GM18499 (cell line): ENCODE measurements around the gene RAP1GAP2.
"Not testable (repeated sequence)": the region's sequence is repeated elsewhere in the genome, so short reads cannot be mapped to it uniquely, and the experiment has no call there.

ENCODE experiments used
- ATAC-seq: cut with Tn5 transposase; IDR thresholded peaks from one replicate; pipeline ENCODE4 v1.9.1; 2021; ENCODE audit warnings: moderate number of reproducible peaks; ENCODE audit not compliant: insufficient read depth, unreplicated experiment

RAP1GAP2 gene

DNA sequence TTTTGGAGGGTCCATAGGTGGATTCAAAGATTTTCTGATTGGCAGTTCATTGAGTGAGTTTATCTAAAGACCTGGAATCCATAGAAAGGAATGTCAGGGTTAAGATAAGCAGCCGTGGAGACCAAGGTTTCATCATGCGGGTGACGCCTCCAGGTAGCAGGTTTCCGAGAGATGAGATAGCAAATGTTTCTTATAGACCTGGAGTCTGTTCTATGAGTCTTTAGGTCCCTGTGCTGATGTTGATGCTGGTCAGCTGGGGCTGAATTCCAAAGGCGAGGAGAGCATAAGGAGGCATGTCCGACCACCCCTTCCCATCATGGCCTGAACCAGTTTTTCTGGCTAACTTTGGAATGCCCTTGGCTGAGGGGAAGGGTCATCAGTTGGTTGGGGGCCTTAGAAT, 80.2 kb downstream of the RAP1GAP2 start:
- no peak for ATAC-seq

DNA sequence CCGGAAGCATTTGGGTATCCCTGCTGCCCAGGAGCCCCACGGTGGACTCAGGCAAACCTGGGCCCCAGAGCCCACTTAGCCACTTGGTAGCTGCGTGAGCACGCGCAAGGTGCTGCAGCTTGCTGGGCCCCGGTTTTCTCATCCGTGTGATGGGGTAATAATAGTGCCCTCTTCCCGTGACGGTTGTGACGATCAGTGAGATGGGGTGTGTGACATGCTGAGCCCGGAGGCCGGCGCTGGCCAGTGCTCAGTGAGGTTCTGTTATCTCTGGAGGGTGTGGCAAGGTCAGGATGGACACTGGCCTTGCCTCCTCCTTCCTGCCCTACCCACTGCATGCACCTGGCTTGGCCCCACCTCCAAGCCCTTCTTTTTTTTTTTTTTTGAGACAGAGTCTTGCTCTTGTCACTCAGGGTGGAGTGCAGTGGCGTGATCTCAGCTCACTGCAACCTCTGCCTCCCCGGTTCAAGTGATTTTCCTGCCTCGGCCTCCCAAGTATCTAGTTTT, 82.6 kb downstream of the RAP1GAP2 start:
- ATAC-seq: no peak

DNA sequence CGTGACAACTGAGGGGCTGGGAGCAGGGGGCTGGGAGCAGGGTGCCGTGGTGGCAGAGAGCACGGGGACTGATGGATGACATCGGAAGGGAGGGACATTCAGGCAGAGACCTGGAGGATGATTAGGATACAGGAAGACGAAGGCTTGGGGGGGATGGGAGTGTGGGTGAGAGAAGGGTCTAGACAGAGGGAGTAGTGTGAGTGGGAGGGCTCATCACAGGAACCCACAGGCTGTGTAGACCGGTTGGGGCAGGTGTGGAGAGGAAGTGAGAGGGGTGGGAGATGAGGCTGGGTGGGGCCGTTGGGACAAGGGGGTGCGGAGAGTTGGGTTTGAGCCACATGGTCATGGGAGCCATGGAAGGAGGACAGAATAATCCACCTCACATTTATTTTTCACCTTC, 83.8 kb downstream of the RAP1GAP2 start:
- no peak for ATAC-seq

DNA sequence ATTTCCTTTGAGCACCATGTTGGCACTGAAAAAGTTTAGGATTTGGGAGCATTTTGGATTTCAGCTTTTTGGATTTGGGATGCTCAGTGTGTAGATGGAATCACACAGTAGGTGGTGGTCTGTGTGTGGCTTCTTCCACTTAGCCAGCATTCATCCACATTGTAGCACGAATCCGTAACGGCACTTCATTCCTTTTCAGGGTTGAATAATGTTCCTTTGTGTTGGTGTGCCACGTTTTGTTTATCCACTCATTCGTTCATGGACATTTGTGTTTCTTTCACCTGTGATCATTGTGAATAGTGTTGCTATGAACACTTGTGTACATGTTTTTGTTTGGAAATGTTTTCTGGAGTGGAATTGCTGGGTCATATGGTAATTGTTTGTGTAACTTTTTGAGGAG, 85.1 kb downstream of the RAP1GAP2 start:
- ATAC-seq: no peak

DNA sequence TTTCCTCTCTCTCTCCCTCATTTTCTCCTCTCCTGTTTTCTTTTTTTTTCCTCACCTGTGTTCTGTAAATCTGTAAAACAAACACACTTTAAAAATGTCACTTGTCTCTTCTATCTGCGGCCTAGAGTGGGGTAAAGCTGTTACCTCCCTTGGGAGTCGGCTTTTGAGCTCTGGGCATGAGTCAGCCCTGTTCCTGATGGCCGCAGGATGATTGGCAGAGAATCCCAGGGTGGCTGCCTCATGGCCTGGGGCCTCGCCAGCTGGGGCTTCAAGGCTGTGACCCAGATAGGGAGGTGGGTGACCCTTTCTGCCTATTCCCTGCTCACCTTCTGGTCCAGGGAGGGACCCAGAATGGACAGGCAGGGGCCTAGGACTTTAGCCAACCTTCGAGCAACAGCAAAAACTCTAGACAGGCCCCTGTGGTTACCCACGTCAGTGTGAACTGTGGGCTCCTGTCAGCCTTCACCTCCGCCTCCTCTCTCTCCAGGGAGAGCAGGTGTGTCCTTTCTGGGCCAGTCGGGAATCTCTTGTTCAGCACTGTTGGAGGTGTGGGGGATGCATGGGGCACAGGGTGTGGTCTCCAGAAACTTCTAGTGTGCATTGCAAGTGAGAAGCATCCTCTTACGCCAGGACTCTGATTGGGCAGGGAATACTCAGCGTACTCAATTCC, 87.4 kb downstream of the RAP1GAP2 start:
- ATAC-seq: no peak

DNA sequence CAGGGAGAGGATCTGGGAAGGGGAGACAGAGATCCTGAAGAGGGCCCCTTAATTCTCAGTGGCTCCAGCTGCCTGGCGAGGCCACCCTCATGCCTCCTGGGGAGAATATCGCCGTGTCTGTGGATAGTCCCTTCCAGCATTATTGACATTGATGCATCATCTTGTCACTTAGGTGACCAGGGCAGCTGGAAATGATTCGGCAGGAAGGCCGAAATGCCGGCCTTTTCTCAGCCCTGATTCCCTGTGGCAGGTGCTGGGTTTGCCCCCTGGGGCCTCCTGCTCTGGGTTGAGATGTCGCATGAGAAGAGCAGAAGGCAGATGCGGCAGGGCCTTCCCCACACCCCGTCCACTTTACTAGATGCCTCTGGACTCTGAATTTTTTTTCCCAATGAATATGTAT, 89.5 kb downstream of the RAP1GAP2 start:
- ATAC-seq: no peak

DNA sequence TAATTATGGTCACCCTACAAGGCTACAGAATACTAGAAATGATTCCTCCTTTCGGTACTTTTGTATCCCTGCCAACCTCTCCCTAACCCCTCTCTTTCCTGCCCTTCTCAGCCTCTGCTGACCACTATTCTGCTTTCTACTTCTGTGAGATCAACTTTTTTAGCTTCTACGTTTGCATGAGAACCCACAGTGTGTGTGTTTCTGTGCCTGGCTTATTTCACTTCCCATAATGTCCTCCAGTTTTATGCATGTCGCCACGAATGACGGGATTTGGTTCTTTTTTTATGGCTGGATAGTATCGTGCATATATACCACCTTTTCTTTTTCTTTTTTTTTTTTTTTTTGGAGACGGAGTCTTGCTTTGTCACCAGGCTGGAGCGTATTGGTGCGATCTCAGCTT, 92.1 kb downstream of the RAP1GAP2 start:
- no peak for ATAC-seq

DNA sequence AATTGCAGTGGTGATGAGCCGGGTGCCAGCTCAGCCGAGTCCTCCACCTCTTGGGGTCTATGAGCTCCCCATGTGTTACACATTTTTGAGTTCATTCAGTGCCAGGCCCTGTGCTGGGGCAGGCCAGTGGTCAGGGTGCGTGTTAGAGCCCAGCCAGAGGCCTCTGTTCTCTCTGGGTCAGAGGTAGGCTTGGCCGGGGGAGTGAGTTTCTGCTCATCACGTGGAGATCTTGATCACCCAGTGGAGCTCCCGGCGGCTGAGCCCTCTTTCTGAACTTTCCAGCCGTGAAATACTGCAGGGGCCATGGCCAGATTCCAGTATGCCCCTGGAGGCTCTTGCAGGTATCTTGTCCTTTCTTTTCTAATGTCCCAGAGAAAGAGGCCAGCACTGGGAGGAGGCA, 93.0 kb downstream of the RAP1GAP2 start:
- no peak for ATAC-seq

DNA sequence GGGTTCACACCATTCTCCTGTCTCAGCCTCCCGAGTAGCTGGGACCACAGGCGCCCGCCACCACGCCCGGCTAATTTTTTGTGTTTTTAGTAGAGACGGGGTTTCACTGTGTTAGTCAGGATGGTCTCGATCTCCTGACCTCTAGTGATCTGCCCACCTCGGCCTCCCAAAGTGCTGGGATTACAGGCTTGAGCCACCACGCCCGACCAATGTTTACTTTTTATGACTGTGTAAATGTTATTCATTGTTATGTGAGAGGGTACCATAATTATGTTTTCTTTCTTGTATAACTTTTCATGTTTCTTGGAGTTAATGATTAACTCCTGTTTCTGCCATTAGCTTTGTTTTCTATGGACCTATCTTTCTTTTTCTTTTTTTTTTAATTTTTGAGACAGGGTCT, 94.5 kb downstream of the RAP1GAP2 start:
- ATAC-seq: not testable (repeated sequence)

DNA sequence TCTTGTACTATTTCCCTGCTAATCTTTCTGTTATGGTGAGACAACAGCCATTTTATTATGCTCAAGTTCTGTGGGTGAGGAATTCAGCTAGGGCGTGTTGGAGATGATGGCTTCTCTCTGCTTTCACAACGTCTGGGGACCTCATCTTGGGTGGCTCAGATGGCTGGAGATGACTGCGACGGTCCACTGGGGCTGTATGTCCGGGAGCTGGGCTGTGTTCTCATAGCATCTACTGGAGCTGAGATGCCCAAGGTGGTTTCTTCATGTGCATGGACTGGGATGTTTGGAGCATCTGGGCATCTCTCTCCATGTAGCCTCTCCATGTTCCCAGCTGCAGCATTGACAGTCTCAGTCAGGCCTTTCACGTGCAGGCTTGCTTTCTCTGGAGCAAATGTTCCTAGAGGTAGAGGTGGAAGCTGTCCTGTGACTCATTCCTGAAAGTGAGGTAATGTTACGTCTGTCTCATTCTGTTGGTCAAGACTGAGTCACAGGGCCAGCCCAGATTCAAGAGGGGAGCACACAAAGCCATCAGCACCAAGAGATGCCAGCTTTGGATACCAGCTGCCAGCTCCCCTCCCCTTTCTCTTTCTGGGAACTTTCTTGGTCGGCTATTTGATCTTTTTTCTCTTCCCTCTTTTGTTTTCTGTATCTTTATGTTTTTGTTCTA, 96.2 kb downstream of the RAP1GAP2 start:
- no peak for ATAC-seq

DNA sequence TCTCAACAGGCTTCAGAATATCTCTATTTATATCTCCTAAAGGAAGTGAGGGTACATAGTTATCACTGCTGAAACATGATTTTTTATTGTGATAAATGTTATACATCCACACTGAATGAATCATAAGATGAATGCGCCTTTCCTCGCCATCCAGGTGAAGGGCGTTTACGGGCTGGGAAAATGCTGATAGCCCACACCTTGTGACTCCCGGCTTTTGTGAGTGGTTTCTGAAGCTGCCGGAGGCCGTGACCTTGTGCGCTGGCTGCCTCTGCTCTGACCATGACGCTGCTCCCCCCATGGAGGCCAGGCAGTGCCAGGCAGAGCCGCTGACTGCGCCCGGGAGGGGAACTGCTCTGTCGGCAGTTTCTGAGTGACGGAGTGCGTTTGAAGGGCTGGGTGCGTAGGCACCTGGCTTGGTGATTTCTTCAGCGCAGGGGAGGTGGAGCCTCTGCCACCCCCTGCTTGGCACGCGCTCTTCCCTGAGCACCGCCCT, 97.2 kb downstream of the RAP1GAP2 start:
- no peak for ATAC-seq

DNA sequence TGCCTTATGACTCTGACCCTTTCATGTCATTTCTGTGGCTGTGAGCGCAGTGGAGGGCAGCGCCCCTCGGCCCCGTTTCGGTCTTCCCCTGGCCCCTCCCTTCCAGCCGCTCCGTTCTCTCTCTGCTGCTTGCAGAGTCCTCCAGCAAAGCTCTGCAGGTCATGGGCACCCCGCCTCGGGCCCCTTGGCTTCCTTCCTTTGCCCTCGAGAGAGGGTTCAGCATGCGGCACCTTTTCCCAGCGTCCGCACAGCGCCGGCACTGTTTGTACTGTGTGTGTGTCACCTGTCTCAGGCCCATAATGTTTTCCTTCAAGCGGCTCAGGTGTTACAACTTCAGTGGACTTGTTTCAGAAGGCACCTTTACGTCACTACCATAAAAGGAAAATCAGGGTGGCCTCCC, 98.5 kb downstream of the RAP1GAP2 start:
- no peak for ATAC-seq

DNA sequence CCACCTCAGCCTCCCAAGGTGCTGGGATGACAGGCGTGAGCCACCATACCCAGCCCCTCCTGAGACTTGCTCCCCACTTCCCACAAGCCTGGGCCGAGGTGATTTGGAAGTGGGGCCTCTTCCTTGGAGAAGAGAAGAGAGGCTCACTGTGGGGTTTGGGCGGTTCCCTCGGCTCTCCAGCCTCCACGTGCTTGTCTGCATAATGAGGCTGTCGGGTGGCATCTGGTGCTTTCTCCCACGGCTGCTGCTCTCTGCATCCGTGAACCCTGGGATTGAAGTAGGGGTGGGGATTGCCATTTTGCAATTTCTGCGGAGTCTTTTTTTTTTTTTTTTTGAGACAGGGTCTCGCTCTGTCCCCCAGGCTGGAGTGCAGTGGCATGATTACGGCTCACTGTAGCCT, 101.4 kb downstream of the RAP1GAP2 start:
- ATAC-seq: no peak

DNA sequence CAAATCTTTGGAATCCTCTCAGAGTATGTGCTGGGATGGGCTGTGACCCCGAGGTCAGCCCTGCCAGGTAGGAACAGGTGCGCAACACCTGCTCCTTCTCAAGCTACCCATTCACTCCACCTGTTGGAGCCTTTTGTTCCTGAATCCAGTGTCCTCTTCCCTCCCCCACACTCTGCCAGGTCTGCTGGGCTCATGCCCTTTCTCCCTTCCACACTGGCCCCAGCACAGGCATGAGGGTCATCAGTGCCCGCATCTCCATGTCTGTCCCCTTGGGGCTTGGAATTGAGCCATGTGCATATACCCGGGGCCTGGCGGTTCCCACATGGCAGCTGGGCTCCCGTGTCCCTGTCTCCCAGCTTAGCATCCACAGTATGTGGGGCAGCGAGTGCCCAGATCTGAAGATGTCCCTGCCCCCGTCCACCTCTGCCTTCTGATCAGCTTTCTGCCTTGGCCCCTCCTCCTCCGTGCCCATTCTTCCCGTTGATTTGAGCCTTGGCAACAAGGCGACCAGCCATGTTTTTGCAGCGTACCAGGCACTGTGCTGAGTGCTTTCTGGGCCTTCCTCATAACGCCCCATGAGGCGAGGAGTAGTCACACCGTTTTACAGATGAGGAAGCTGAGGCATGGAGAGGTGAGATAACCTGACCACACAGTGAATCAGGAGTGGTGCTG, 102.2 kb downstream of the RAP1GAP2 start:
- ATAC-seq: no peak

DNA sequence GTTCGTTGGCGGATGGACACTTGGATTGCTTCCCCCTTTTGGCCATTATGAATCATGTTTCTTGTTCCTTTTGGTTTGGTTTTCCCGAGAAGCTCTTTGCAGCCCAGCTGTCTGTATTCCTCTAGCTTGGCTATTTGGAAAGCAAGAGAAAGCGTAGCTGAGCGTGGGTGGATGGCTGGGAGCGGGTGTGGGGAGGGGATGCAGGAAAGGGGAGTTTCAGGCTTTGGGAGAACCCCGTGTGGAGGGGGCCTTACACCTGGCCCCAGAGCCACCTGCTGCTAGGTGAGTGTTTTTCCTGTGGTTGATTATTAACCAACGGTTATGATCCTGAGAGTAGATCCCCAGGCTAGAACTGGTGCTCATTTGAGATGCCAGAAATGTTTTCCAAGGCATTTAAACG, 103.7 kb downstream of the RAP1GAP2 start:
- no peak for ATAC-seq

DNA sequence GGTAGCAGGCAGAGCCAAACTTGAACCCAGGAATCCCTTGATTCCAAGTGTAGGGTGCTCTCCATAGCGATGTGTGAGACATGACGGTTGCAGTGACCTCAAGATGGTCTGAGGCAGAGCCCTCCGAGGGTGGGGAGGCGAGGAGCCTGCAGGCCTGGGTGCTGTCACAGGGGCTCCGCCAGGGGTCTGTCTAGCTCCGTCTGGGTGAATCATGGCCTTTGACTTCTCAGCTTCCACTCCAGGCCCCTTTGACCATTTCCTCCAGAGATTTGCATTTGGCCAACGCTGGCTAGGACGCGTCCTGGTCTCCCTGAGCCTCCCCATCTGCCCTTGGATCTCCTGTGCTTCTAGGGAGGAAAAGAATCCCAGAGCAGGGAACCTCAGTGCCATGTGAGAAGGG, 104.6 kb downstream of the RAP1GAP2 start:
- ATAC-seq: no peak

DNA sequence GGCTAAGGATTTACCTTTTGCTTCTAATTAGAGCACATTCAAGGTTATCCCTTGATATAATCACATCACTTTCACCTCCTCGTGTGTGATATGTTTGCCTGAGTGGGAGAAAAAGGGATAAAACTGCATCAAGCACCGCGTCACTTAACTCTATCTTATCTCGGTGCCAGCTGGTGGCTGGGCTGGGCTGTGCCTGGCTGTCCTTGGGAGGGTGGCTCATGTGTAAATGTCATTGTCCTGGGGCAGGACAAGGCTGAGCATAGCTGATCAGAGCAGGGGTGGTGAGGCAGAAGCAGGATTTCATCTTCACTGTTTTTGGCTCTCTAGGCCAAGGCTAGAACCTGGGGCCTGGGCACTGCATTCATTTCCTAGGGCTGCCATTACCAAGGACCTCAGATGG, 105.3 kb downstream of the RAP1GAP2 start:
- ATAC-seq: no peak

DNA sequence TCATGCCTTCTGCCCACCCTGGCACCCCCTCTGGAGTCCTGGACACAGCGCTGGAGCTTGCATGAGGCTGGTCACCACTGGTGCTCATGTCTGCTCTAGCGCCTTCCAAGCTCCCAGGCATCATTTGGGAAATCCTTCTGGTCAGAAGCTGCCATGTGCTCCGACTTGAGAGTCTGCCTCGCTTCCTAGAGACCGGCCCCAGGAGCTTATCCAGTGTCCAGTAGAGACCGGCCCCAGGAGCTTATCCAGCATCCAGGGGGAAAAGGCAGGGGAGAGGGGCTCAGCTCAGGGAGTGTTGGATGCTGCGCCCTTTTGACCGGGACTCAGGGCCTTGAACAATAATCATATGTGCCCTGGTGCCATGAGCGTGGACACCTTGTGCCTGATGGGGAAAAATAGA, 106.3 kb downstream of the RAP1GAP2 start:
- no peak for ATAC-seq

DNA sequence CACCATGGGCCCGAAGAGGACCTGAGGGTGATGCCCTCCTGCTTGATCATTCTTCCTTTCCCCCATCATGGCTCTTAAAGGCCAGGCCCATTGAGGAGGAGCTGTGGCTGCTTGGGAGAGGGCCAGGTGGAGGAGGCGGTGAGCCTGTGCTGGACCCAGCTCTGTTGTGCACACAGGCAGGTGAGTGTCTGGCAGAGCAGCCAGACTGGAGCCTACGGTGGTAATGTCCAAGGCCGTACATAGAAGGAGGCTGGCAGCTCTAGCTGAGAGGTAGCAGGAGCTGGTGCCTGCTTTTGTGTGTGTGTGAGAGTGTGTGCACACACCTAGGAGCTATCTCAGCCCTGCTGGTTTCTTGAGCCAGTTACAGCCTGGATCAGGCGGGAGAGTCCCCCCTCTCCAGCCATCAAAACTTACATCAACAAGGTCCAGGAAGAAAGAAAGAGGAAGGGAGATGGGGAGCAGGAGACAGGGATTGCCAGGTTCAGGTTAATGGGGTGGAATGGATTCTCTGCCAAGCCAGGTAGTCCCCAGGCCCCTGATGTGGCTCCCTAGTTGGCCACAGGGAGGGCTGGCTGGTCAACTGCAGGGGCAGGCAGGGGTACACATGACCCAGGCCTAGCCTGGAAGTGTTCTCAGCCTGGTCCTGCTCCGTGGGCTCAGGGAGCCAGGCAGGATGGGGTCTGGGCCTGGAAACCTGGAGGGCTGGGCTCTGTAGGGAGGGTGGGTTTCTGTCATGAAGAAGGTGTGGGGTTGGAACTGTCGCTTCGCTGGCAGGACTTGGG, 107.1 kb downstream of the RAP1GAP2 start:
- ATAC-seq: no peak

DNA sequence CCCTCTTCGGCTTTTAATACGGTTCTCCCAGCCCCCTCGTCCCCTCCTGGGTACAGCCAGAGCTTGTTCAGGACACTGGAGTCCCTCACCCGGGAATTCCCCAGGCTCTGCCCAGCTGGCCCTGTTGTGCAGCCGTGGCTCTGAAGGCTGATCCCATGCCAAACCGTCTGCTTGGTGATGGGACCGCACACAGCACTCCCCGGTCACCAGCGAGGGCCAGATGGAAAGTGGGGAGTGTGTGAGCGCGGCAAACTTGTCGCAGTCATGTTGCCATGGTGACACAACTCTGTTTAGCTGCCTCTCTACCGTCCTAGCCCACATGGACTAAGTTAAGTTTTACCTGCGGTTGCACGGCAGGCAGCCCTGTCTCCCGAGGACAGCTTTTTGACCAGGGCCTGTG, 107.9 kb downstream of the RAP1GAP2 start:
- ATAC-seq: no peak

DNA sequence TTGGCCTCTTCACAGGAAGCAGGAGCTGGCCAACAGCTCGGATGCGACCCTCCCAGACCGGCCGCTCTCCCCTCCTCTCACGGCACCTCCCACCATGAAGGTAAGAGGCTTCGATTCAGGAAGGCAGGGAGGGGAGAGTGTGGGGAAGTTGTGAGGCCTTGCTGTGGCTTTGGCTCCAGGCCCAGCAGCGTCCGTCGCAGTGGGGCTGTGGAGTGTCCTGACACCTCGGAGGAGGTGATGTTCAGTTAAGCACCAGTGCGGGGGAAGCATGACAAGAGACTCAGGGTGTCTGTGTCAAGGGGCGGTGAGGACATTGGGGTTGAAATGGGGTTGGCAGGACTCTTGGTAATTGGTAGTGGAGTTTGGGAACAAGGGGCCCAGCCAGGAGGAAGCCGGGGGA, 109.0 kb downstream of the RAP1GAP2 start:
- no peak for ATAC-seq
